GM10266 (cell line): Measurements from ENCODE around the gene ARHGEF37.
A peak's percentile ranks its signal among the peaks of the same experiment; 100 is the strongest.

Experiments
- DNase-seq: peaks from one replicate; pipeline ENCODE4 v3.0.0; 2012; ENCODE audit errors: extremely low spot score
- CTCF ChIP-seq: IDR thresholded peaks from 2 replicates; pipeline ENCODE4 v1.5.1; 2012; ENCODE audit warnings: mild to moderate bottlenecking, low read depth; ENCODE audit not compliant: control insufficient read depth, insufficient read depth; ENCODE audit errors: missing control alignments

Gene ARHGEF37

DNA sequence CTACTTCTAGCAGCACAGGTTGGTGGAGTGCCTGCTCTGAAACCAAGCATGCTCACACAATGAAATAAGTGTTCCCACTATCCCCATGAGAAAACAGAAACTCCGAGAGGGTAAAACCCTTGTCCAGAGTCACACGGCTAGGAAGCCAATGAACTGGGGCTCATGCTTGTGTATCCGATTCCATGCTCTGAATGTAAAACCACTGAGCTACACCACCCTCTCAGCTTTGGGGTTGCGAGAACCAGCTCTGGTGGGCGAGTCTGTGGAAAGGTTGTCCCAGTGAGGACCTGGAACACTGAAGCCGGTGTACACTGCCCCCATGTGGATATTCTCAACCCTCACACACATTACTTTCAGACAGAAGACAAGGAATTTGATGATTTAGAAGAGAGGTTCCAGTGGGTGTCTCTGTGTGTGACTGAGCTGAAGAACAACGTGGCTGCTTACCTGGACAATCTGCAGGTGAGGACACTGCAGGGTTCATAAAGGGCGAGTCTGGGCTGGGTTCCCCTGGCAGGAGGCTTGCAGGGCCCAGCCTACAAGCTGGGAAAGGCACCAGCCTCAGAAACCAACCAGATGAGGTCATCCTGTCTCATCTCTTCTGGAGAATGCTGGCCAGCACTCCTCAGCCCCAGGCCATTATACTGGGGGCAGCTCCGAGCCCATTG is 37.4 kb downstream of the ARHGEF37 start:
- TF ChIP-seq CTCF = peak; percentile 60
- peak; percentile 54 for DNase-seq

DNA sequence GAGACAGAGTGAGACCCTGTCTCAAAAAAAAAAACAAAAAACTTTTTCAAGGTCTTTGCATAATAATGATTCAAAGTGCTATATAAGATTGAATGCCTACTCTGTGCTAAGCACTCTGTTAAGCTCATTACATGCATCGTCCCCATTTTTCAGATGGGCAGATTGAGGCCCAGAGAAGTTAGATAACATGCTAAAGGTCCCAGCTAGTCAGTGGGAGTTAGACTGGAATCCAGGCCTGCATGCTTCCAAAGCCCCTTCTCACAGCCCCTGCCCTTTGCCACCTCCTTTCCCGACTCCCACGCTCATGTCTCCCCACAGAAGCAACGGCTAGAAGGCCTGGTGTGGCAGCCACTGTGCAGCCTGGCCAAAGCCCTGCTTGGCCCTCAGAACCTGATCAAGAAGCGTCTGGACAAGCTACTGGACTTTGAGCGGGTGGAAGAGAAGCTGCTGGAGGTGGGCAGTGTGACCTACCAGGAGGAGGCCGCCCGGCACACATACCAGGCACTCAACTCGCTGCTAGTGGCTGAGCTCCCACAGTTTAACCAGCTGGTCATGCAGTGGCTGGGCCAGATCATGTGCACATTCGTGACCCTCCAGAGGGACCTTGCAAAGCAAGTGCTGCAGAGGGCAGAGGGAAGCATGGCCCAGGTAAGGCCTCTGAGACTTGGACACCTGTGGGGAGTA is 40.3 kb downstream of the ARHGEF37 start:
- no peak for DNase-seq
- no peak for TF ChIP-seq CTCF

DNA sequence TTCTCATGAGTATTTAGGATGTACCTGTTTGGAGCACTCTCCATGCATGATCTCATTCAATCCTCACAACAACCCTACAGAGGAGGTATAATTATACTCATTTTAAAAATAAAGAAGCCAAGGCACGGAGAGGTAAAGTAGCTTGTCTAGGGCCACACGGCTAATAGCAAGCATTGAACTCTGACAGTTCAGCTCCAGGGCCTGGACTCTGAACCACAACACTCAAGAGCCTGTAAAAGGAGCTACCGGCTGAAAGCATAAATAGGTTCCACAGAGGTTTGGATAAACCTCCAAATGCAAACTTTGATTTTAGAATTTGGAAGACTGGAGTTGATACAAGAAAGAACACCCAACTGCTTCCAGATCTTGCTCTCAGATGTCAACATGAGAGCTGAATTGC is 41.2 kb downstream of the ARHGEF37 start:
- no peak for TF ChIP-seq CTCF
- no peak for DNase-seq

GRCh38 chr5:149623473-149623872 is 42.2 kb downstream of the ARHGEF37 start:
- no peak for DNase-seq
- no peak for TF ChIP-seq CTCF

- no peak for TF ChIP-seq CTCF
- DNase-seq = no peak
These were observed 45.8 kb downstream of the ARHGEF37 start for GRCh38 chr5:149627070-149627469.

DNA sequence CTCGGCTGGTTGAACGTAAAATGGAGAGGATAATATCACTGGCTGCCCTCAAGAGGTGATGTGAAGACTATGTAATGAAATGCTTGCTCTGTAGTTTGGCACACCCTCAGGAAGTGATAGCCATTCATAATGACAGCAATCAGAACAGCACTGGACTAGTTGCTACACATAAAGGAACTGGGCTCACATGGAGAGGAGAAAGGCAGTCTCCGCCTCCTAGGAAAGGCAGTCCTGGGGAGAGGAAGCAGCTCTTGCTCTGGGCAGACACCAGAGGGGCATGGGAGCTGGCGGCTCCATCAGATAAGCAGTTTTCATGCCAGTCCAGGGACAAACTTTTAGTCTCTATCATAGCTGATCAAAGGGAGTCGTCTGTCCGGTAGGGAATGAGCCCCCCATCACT is 46.9 kb downstream of the ARHGEF37 start:
- DNase-seq = no peak
- no peak for TF ChIP-seq CTCF

- no peak for DNase-seq
- TF ChIP-seq CTCF = no peak
These were observed 47.6 kb downstream of the ARHGEF37 start for GRCh38 chr5:149628846-149629388.
